Measurements from ENCODE around the gene CRYL1.

DNA sequence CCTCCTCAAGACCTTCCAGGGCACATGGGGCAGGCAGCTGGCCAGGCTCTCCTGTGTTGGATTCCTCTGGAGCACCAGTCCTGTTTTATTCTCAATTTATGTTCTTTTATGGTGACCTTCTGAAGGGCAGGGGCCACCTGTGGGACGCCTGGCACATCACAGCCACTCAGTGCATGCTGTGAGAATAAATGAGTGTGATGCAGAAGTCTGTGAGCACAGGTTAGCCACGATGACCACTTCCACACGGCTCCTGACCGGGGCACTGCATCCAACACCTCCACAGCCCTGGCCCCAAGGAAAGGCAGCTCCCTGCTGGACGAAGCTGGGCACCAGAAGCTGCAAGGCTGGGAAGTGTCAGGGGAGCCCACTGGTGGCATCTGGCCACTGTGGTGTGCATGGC lies 122.8 kb downstream of the CRYL1 start:
- TF ChIP-seq CBX8 (IDR thresholded peaks at IDR 0.05) (no peak), JUN (IDR thresholded peaks at IDR 0.05) (no peak), PHF8 (IDR thresholded peaks at IDR 0.05; ENCODE audit: borderline replicate concordance, low read depth) (no peak), NPAS2 (CRISPR knock-in tag; IDR thresholded peaks at IDR 0.05; ENCODE audit: borderline replicate concordance) (no peak), CBX2 (IDR thresholded peaks at IDR 0.05; ENCODE audit: borderline replicate concordance, low read depth) (no peak), HDAC2 (IDR thresholded peaks at IDR 0.05) (no peak), GATA3 (IDR thresholded peaks at IDR 0.05; ENCODE audit: borderline replicate concordance) (no peak), ESRRA (IDR thresholded peaks at IDR 0.05; ENCODE audit: borderline replicate concordance, low read length) (no peak), NFE2L2 (conservative IDR thresholded peaks at IDR 0.05; ENCODE audit: low read length) (no peak), RCOR1 (IDR thresholded peaks at IDR 0.05; ENCODE audit: low read depth, low read length) (no peak), POLR2AphosphoS2 (conservative IDR thresholded peaks at IDR 0.05; ENCODE audit: low read length) (no peak)
- TF ChIP-seq, protein P1, sequence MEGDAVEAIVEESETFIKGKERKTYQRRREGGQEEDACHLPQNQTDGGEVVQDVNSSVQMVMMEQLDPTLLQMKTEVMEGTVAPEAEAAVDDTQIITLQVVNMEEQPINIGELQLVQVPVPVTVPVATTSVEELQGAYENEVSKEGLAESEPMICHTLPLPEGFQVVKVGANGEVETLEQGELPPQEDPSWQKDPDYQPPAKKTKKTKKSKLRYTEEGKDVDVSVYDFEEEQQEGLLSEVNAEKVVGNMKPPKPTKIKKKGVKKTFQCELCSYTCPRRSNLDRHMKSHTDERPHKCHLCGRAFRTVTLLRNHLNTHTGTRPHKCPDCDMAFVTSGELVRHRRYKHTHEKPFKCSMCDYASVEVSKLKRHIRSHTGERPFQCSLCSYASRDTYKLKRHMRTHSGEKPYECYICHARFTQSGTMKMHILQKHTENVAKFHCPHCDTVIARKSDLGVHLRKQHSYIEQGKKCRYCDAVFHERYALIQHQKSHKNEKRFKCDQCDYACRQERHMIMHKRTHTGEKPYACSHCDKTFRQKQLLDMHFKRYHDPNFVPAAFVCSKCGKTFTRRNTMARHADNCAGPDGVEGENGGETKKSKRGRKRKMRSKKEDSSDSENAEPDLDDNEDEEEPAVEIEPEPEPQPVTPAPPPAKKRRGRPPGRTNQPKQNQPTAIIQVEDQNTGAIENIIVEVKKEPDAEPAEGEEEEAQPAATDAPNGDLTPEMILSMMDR (IDR thresholded peaks at IDR 0.05) = no peak
